RKO (cell line): Measurements from ENCODE around the gene SATL1.
A peak's percentile ranks its signal among the peaks of the same experiment; 100 is the strongest.
"Not testable (repeated sequence)": the region's sequence is repeated elsewhere in the genome, so short reads cannot be mapped to it uniquely, and the experiment has no call there.

Source experiments
- DNase-seq: peaks from one replicate; pipeline ENCODE4 v3.0.0-alpha.2; 2016; ENCODE audit warnings: low spot score

SATL1 gene

GRCh38 chrX:85243761-85244449, at the start of gene SATL1, which contains the start of gene ZNF711:
TSS of gene SATL1 (minus strand) at chrX:85243779. CDS start at chrX:85108968, 134,811 bp downstream.
TSS of gene ZNF711 (plus strand) at chrX:85243991. CDS start at chrX:85247573, 3,582 bp downstream.
- peak; percentile 62 for DNase-seq

GRCh38 chrX:85288992-85289723, 45.6 kb upstream of the SATL1 start:
- peak; percentile 5 for DNase-seq

- DNase-seq = not testable (repeated sequence)
Measured at GRCh38 chrX:85285286-85285685, 41.7 kb upstream of the SATL1 start.

GRCh38 chrX:85244450-85245211, 1.1 kb upstream of the SATL1 start:
- DNase-seq = peak; percentile 61

GRCh38 chrX:85243155-85243554, 424 bp downstream of the SATL1 start:
- no peak for DNase-seq

GRCh38 chrX:85223359-85223758, 20.2 kb downstream of the SATL1 start:
- DNase-seq = no peak

GRCh38 chrX:85221361-85221760, 22.2 kb downstream of the SATL1 start:
- DNase-seq = no peak

GRCh38 chrX:85215946-85216345, 27.6 kb downstream of the SATL1 start:
- DNase-seq = no peak

GRCh38 chrX:85213792-85214530, 29.6 kb downstream of the SATL1 start:
- no peak for DNase-seq

- DNase-seq = no peak
Measured at GRCh38 chrX:85203461-85203970, 40.1 kb downstream of the SATL1 start.

- DNase-seq = no peak
Measured at GRCh38 chrX:85196319-85196718, 47.3 kb downstream of the SATL1 start.

GRCh38 chrX:85159644-85160043, 83.9 kb downstream of the SATL1 start:
- no peak for DNase-seq

- DNase-seq = no peak
Measured at GRCh38 chrX:85140964-85141363, 102.6 kb downstream of the SATL1 start.

- DNase-seq = no peak
Measured at GRCh38 chrX:85139422-85139821, 104.2 kb downstream of the SATL1 start.

GRCh38 chrX:85136409-85136808, 107.2 kb downstream of the SATL1 start:
- no peak for DNase-seq

GRCh38 chrX:85115252-85115651, 128.3 kb downstream of the SATL1 start:
- no peak for DNase-seq

GRCh38 chrX:85114776-85115175, 128.8 kb downstream of the SATL1 start:
- DNase-seq = peak; percentile 24

- no peak for DNase-seq
Measured at GRCh38 chrX:85114171-85114570, 129.4 kb downstream of the SATL1 start.

GRCh38 chrX:85113746-85114145, 129.8 kb downstream of the SATL1 start:
- DNase-seq = no peak

- DNase-seq = no peak
Measured at GRCh38 chrX:85112293-85112692, 131.3 kb downstream of the SATL1 start.

- peak; percentile 37 for DNase-seq
Measured at GRCh38 chrX:85111347-85111746, 132.2 kb downstream of the SATL1 start.

- DNase-seq = no peak
Measured at GRCh38 chrX:85109235-85109634, 134.3 kb downstream of the SATL1 start.
